ENCODE data around the gene PKNOX1.
A peak's percentile ranks its signal among the peaks of the same experiment; 100 is the strongest.
"Not testable (repeated sequence)": the region's sequence is repeated elsewhere in the genome, so short reads cannot be mapped to it uniquely, and the experiment has no call there.

Gene PKNOX1, protein sequence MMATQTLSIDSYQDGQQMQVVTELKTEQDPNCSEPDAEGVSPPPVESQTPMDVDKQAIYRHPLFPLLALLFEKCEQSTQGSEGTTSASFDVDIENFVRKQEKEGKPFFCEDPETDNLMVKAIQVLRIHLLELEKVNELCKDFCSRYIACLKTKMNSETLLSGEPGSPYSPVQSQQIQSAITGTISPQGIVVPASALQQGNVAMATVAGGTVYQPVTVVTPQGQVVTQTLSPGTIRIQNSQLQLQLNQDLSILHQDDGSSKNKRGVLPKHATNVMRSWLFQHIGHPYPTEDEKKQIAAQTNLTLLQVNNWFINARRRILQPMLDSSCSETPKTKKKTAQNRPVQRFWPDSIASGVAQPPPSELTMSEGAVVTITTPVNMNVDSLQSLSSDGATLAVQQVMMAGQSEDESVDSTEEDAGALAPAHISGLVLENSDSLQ

DNA sequence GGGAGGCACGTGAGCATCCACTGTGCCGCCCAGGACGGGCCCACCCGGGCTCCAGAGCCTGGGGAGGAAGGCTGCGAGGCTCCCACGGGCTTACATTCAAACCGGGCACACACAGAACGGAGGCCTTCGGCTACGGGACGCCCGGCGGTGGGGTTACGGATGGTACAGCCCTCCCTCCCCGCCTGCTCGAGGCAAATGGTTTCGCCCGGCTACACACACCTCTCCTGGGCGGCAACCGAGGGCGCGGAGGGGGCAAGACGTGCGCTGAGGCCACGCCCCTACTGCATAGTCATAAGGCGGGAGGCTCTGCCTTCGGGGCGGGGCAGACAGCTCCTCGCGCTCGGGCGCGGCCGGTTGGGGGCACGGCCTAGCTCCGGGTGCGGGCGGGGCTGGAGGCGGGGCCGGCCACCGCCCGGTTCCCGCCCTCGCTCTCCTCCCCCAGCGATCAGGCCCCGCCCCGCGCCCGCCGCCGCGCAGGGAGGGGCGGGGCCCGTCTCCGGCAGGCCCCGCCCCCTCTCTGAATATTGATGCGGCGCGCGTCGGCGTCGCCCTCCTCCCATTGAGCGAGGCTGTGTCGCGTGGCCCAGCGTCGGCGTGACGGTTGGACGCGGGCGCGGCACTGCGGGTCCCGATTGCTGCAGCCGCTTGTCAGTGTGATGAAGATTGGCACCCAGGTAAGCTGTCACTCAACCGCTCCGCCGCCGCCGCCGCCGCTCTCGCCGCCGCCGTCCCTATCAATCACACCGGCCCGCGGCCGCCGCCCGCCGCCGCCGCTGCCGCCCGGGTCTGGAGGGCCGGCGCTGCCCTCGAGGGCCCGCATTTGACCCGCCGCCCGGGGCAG, at the start of gene PKNOX1:
Gene PKNOX1, plus strand, starts transcription at position 572 of the 841 bp plus-strand sequence. CDS start 29,820 bp downstream, outside the sequence.
- DNase-seq, result peak; percentile 97
- in situ Hi-C loops (cut with MboI; ENCODE audit: low pct_unique_long_range_greater_than_20kb, low sequenced_read_pairs), result no loop called here

- DNase-seq, result peak; percentile 48
- in situ Hi-C loops (cut with MboI; ENCODE audit: low pct_unique_long_range_greater_than_20kb, low sequenced_read_pairs), result no loop called here
Observed at GRCh38 chr21:42925114-42925926, 49.0 kb upstream of the PKNOX1 start, which contains the start of gene ERVH48-1. Gene ERVH48-1, minus strand, starts transcription at chr21:42925630. Its CDS starts 6,624 bp downstream, at chr21:42919006.

DNA sequence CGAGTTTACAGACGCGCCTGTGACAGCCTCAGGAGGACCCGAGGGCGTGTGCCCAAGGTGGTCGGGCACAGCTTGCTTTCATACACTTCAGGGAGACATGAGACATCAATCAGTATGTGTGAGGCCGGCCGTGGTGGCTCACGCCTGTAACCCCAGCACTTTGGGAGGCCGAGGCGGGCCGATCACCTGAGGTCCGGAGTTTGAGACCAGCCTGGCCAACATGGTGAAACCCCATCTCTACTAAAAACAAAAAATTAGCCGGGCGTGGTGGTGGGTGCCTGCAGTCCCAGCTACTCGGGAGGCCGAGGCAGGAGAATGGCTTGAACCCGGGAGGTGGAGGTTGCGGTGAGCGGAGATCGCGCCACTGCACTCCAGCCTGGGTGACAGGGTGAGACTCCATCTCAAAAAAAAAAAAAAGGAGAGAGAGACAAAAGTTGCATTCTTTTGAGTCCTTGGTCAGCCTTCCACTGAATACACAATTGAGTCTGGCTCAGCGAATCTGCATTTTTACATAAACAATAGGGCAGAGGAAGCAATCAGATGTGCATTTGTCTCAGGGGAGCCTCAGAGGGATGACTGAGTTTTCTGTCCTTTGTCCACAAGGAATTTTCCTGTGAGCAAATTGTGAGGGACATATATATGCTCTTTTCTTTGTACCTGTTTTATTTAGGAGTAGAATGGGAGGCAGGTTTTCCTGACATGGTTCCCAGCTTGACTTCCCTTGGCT, 46.7 kb upstream of the PKNOX1 start:
- in situ Hi-C loops (cut with MboI; ENCODE audit: low pct_unique_long_range_greater_than_20kb, low sequenced_read_pairs); DNase-seq: not testable (repeated sequence)

DNA sequence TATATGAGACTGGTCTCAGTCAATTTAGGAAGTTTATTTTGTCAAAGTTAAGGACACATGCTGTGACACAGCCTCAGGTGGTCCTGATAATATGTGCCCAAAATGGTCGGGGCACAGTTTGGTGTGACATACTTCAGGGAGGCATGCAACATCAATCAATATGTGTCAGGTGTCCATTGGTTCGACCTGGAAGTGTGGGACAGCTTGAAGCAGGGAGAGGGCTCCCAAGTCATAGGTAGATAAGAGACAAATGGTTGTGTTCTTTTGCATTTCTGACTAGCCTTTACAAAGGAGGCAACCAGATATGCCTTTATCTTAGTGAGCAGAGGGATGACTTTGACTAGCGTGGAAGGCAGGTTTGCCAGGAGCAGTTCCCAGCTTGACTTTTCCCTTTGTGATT, 44.4 kb upstream of the PKNOX1 start:
- DNase-seq, result no peak
- in situ Hi-C loops (cut with MboI; ENCODE audit: low pct_unique_long_range_greater_than_20kb, low sequenced_read_pairs), result no loop called here

GRCh38 chr21:42931560-42932235, 42.7 kb upstream of the PKNOX1 start:
- in situ Hi-C loops (cut with MboI; ENCODE audit: low pct_unique_long_range_greater_than_20kb, low sequenced_read_pairs), result no loop called here
- no peak for DNase-seq

GRCh38 chr21:42932378-42933136, 41.8 kb upstream of the PKNOX1 start:
- DNase-seq; in situ Hi-C loops (cut with MboI; ENCODE audit: low pct_unique_long_range_greater_than_20kb, low sequenced_read_pairs): not testable (repeated sequence)

DNA sequence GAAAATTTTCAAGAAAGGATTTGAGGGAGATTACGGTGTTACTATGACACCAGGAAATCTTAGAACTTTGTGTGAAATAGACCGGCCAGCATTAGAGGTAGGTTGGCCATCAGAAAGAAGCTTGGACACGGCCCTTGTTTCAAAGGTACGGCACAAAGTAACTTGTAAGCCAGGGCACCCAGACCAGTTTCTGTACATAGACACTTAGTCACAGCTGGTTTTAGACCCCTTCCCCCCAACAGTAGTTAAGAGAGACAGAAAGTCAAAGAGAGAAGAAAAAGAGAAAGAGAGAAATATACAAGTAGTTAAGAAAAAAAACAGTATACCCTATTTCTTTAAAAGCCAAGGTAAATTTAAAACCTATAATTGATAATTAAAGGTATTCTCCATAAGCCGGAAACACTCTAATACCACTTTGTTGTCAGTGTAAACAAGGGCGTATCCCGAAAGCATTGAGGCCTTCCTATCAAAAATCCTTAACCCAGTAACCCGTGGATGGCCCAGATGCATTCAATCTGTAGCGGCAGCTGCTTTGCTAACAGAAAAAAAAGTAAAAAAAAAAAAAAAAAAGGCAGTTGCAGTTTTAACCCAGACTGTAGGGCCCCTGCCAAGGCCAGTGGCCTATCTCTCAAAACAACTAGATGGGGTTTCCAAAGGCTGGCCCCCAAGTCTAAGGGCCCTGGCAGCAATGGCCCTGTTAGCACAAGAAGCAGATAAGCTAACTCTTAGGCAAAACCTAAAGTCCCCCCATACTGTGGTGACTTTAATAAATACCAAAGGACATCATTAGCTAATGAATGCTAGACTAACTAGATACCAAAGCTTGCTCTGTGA, 41.0 kb upstream of the PKNOX1 start:
- in situ Hi-C loops (cut with MboI; ENCODE audit: low pct_unique_long_range_greater_than_20kb, low sequenced_read_pairs); DNase-seq: not testable (repeated sequence)

GRCh38 chr21:42933973-42934372, 40.4 kb upstream of the PKNOX1 start:
- in situ Hi-C loops (cut with MboI; ENCODE audit: low pct_unique_long_range_greater_than_20kb, low sequenced_read_pairs); DNase-seq: not testable (repeated sequence)

DNA sequence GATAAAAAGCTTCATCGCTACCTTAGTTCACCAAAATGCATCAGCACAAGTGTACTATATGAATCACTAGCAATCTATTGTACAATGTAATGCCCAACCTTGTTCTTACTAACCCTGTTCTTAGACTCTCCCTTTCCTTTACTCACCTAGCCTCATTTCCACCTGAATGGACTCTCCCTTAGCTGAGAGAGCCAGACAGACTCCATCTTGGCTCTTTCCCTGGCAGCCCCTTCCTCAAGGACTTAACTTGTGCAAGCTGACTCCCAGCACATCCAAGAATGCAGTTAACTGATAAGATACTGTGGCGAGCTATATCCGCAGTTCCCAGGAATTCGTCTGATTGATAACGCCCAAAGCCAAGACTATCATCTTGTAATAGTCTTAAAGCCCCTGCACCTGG, 38.0 kb upstream of the PKNOX1 start:
- in situ Hi-C loops (cut with MboI; ENCODE audit: low pct_unique_long_range_greater_than_20kb, low sequenced_read_pairs); DNase-seq: not testable (repeated sequence)

GRCh38 chr21:42937034-42937940, 37.1 kb upstream of the PKNOX1 start:
- DNase-seq, result peak; percentile 18
- in situ Hi-C loops (cut with MboI; ENCODE audit: low pct_unique_long_range_greater_than_20kb, low sequenced_read_pairs), result not testable (repeated sequence)

DNA sequence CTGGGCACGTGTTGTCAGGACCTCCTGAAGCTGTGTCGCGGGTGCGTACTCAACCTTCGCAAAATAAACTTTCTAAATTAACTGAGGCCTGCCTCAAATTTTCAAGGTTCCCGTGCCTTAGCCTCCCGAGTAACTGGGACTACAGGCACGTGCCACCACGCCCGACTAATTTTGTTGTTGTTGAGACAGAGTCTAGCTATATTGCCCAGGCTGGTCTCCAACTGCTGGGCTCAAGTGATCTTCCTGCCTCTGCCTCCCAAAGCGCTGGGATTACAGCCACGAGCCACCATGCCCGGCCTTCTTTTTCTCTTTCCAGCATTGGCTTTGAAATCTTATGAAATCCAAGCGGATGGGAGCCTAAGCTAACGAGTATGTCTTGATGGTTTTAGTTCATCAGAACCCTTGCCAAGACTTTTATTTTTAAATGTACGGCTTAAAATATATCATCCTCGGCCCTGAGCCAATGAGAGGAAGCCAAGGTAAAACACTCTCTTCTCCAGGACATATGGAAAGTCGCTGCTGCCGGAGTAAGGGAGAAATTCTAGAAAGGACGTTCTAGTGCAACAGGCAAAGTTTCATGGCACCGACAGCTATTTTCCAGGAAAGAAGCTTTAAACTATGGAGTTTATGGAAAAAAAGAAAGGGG, 36.3 kb upstream of the PKNOX1 start:
- in situ Hi-C loops (cut with MboI; ENCODE audit: low pct_unique_long_range_greater_than_20kb, low sequenced_read_pairs), result no loop called here

GRCh38 chr21:42938606-42938995, 35.8 kb upstream of the PKNOX1 start:
- in situ Hi-C loops (cut with MboI; ENCODE audit: low pct_unique_long_range_greater_than_20kb, low sequenced_read_pairs); DNase-seq: not testable (repeated sequence)

More for the DNA sequence above, 36.3 kb upstream of the PKNOX1 start:
- no peak for DNase-seq

DNA sequence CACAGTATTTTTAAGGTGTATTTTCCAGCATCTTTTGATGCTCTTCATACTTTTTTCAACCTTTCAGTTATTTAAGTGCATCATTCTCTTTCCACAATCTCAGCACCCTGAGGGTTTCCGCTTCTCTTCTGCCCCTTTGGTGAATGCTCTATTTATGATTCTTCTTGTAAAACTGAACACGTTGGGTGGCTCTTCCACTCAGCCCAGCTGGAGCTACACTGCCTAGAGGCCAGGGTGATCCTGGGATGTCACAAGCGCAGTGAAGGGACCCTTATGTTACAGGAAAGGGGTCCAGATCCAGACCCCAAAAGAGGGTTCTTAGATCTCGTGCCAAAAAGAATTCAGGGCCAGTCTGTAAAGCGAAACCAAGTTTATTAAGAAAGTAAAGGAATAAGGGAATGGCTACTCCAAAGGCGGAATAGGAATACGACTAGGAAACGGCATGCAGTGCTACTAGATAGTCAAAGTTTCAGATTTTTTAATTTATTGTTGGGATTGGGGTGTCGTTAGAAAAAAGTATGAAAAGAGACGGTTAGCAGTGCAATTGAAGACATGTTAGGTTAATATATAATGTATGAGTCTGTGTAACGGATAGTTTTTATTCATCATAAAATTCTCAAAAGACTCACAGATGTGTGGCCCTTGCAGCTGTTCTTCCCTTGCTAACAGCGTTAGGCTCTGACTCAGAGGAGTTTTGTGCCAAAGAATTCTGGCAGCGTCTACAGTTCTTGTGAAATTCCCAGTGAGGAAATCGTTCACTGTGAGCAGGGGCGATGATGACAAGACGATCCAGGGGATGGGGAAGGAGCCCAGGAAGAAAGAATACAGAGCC, 34.6 kb upstream of the PKNOX1 start:
- DNase-seq, result no peak
- in situ Hi-C loops (cut with MboI; ENCODE audit: low pct_unique_long_range_greater_than_20kb, low sequenced_read_pairs), result no loop called here

- in situ Hi-C loops (cut with MboI; ENCODE audit: low pct_unique_long_range_greater_than_20kb, low sequenced_read_pairs), result no loop called here
- no peak for DNase-seq
Observed at GRCh38 chr21:42941696-42942085, 32.7 kb upstream of the PKNOX1 start.
